Hepatocyte (in vitro differentiated cells): ENCODE data around the gene ATP2A2. TPM values are rescaled to one million over a fixed set of nuclear protein-coding genes. Genes with fewer than 3 reads are reported as not detected.

ENCODE experiments used
- DNase-seq: peaks from one replicate; pipeline ENCODE4 v3.0.0-alpha.2; 2016; ENCODE audit warnings: low spot score
- H2AFZ ChIP-seq: fragments of 200-600 bp; sonication (generic); 2 replicates; pipeline ENCODE4 v1.6.0; 2016; ENCODE audit warnings: antibody characterized with exemption, mild to moderate bottlenecking
- H3K27ac ChIP-seq: fragments of 200-600 bp; sonication (generic); 2 replicates; pipeline ENCODE4 v1.5.1; 2016; ENCODE audit warnings: mild to moderate bottlenecking
- H3K27me3 ChIP-seq: fragments of 200-600 bp; sonication (generic); 2 replicates; pipeline ENCODE4 v1.6.1; 2016
- H3K36me3 ChIP-seq: fragments of 200-600 bp; sonication (generic); replicated peaks from 2 replicates; pipeline ENCODE4 v1.5.1; 2016; ENCODE audit warnings: low read depth; ENCODE audit not compliant: insufficient read depth
- H3K4me1 ChIP-seq: fragments of 200-600 bp; sonication (generic); 2 replicates; pipeline ENCODE4 v1.5.1; 2016; ENCODE audit warnings: mild to moderate bottlenecking, moderate library complexity; ENCODE audit not compliant: insufficient read depth
- H3K4me2 ChIP-seq: fragments of 200-600 bp; sonication (generic); 2 replicates; pipeline ENCODE4 v1.6.0; 2016
- H3K4me3 ChIP-seq: fragments of 200-600 bp; sonication (generic); 2 replicates; pipeline ENCODE4 v1.5.1; 2016; ENCODE audit warnings: mild to moderate bottlenecking
- H3K79me2 ChIP-seq: fragments of 200-600 bp; sonication (generic); 2 replicates; pipeline ENCODE4 v1.6.0; 2017; ENCODE audit warnings: mild to moderate bottlenecking
- H3K9me2 ChIP-seq: fragments of 200-600 bp; sonication (generic); replicated peaks from 2 replicates; pipeline ENCODE4 v1.6.0; 2017; ENCODE audit warnings: mild to moderate bottlenecking; ENCODE audit not compliant: insufficient read depth
- H3K9me3 ChIP-seq: fragments of 200-600 bp; sonication (generic); 2 replicates; pipeline ENCODE4 v1.5.1; 2016; ENCODE audit warnings: low read depth, mild to moderate bottlenecking
- H4K20me1 ChIP-seq: fragments of 200-600 bp; sonication (generic); 2 replicates; pipeline ENCODE4 v1.6.0; 2016; ENCODE audit warnings: mild to moderate bottlenecking; ENCODE audit not compliant: insufficient read depth, poor library complexity, severe bottlenecking
- EZH2 ChIP-seq: fragments of 200-600 bp; sonication (generic); IDR thresholded peaks from 2 replicates; pipeline ENCODE4 v1.6.1; 2016; ENCODE audit warnings: antibody characterized with exemption, mild to moderate bottlenecking, borderline replicate concordance
- EZH2phosphoT487 ChIP-seq: fragments of 200-600 bp; sonication (generic); IDR thresholded peaks from one replicate; pipeline ENCODE4 v1.6.1; 2018; ENCODE audit warnings: antibody characterized with exemption, mild to moderate bottlenecking, low read depth, moderate library complexity; ENCODE audit not compliant: unreplicated experiment, severe bottlenecking
- whole genome bisulfite sequencing: methylation state at CpG from one replicate; pipeline ENCODE4 v1.1.6; 2016; ENCODE audit warnings: low lambda C conversion rate; ENCODE audit errors: missing lambda C conversion rate; 5-methylcytosine and 5-hydroxymethylcytosine counted together
- polyA plus RNA-seq: library from polyadenylated mRNA; unstranded; fragments of >200 nt; fragmentation: Nextera tagmentation; extraction: Ambion mirVana; gene quantifications from 2 replicates; pipeline ENCODE4 v1.2.1, GENCODE V29; 2016
- total RNA-seq: library from RNA; depleted of rRNA; stranded (reverse); fragments of >200 nt; gene quantifications from 2 replicates; pipeline ENCODE4 v1.2.3, GENCODE V29; 2014
- TF ChIP-seq, protein P1 (sequence below): fragments of 200-600 bp; sonication (generic); IDR thresholded peaks from 2 replicates; pipeline ENCODE4 v1.5.1; 2016; ENCODE audit warnings: antibody characterized with exemption, mild to moderate bottlenecking; ENCODE audit not compliant: poor library complexity

Gene ATP2A2
- total and polyA plus RNA-seq, 2 experiments from 2014 or later = 60.2 to 126 TPM

GRCh38 chr12:110244829-110245228 is 36.2 kb upstream of the ATP2A2 start:
- Histone ChIP-seq H3K79me2 (no peaks in the 10 kb centered on the region), H3K9me2 (no peaks in the 10 kb centered on the region), H3K9me3 (no peaks in the 10 kb centered on the region), H3K27me3 (no peaks in the 10 kb centered on the region), H3K27ac (no peak overlapping the region), H3K36me3 (no peaks in the 10 kb centered on the region), H3K4me2 (no peak overlapping the region), H3K4me1 (peaks cover 52% of the 10 kb centered on the region), H3K4me3 (no peak overlapping the region), H4K20me1 (no peaks in the 10 kb centered on the region), H2AFZ (no peak overlapping the region)
- TF ChIP-seq, protein P1, sequence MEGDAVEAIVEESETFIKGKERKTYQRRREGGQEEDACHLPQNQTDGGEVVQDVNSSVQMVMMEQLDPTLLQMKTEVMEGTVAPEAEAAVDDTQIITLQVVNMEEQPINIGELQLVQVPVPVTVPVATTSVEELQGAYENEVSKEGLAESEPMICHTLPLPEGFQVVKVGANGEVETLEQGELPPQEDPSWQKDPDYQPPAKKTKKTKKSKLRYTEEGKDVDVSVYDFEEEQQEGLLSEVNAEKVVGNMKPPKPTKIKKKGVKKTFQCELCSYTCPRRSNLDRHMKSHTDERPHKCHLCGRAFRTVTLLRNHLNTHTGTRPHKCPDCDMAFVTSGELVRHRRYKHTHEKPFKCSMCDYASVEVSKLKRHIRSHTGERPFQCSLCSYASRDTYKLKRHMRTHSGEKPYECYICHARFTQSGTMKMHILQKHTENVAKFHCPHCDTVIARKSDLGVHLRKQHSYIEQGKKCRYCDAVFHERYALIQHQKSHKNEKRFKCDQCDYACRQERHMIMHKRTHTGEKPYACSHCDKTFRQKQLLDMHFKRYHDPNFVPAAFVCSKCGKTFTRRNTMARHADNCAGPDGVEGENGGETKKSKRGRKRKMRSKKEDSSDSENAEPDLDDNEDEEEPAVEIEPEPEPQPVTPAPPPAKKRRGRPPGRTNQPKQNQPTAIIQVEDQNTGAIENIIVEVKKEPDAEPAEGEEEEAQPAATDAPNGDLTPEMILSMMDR = no peak
- TF ChIP-seq EZH2 = no peak
- TF ChIP-seq EZH2phosphoT487 = no peak
- DNase-seq = no peak
- WGBS = 28% methylated on average over 8 of the region's 8 CpGs

- WGBS = 69% methylated on average over 3 of the region's 3 CpGs
- H3K27ac ChIP-seq = peak overlapping the region; percentile 97
These were observed 35.7 kb upstream of the ATP2A2 start for GRCh38 chr12:110245369-110245772.

GRCh38 chr12:110246636-110247339 is 34.3 kb upstream of the ATP2A2 start:
- Histone ChIP-seq H3K27me3 (no peaks in the 10 kb centered on the region), H3K36me3 (no peaks in the 10 kb centered on the region), H2AFZ (no peak overlapping the region), H3K9me3 (no peaks in the 10 kb centered on the region), H3K4me1 (peaks cover 60% of the 10 kb centered on the region), H3K4me3 (no peak overlapping the region), H3K4me2 (peak overlapping the region; percentile 62), H3K9me2 (no peaks in the 10 kb centered on the region), H3K27ac (peak overlapping the region; percentile 97), H3K79me2 (no peaks in the 10 kb centered on the region), H4K20me1 (no peaks in the 10 kb centered on the region)
- TF ChIP-seq EZH2phosphoT487 (no peak), EZH2 (no peak)
- TF ChIP-seq, protein P1 = no peak
- 38% methylated on average over 4 of the region's 4 CpGs for WGBS
- DNase-seq = no peak

More at GRCh38 chr12:110245369-110245772, 35.7 kb upstream of the ATP2A2 start:
- no peak overlapping the region for H2AFZ ChIP-seq
- TF ChIP-seq, protein P1 = peak; percentile 20
- no peak for TF ChIP-seq EZH2phosphoT487
- no peaks in the 10 kb centered on the region for H4K20me1 ChIP-seq
- no peaks in the 10 kb centered on the region for H3K79me2 ChIP-seq
- no peak for DNase-seq
- H3K27me3 ChIP-seq = no peaks in the 10 kb centered on the region
- H3K36me3 ChIP-seq = no peaks in the 10 kb centered on the region
- no peak overlapping the region for H3K4me3 ChIP-seq
- H3K4me1 ChIP-seq = peaks cover 57% of the 10 kb centered on the region
- no peaks in the 10 kb centered on the region for H3K9me3 ChIP-seq
- H3K9me2 ChIP-seq = no peaks in the 10 kb centered on the region
- H3K4me2 ChIP-seq = no peak overlapping the region
